CD4-positive, alpha-beta T cell treated with Interleukin-10 for 1 hour (primary cell): ENCODE data around the gene OOSP4A.

Source experiments
- DNase-seq: peaks from one replicate; pipeline ENCODE4 v3.0.0-alpha.2; 2020

The OOSP4A gene

DNA sequence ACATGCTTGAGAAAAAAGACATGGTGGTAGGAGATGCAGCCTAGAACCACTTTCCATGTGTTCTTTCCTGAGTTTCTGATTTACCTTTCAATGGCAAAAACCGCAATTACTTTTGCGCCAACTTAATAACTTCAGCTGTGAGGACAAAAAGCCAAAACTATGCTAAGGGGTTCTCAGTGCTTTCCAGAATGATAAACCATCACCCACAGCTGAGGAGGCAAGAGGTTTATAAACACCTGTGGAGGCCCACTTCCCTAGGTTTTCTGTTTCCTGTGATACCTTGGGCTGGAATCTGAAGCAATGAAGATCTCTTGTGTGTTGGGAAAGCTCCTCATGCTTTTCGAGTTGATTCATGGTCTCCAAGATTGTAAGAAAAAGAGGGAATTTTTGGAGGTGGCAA is at the start of gene OOSP4A:
OOSP4A (plus strand) TSS at position 301 of the 400 bp plus-strand sequence; CDS start at position 301, 0 bp downstream.
- no peak for DNase-seq

DNA sequence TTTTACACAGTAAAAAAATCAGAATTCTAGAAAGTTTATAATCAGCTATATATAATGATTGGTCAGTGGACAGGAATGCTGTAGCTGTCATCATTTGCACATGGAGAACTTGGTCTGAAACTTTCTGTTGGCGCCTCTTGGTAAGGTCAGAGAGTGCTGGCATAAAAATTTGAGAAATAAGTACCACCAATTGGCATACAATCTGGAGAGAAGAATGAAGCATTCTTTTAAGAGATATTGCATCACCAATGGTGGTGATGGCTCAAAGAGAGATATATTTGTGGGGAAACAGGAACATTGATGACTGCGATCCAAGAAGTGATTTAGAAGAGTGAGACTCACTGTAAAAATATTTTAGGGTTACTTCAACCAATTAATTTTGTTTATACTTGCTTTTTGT is 45.4 kb upstream of the OOSP4A start:
- no peak for DNase-seq

DNA sequence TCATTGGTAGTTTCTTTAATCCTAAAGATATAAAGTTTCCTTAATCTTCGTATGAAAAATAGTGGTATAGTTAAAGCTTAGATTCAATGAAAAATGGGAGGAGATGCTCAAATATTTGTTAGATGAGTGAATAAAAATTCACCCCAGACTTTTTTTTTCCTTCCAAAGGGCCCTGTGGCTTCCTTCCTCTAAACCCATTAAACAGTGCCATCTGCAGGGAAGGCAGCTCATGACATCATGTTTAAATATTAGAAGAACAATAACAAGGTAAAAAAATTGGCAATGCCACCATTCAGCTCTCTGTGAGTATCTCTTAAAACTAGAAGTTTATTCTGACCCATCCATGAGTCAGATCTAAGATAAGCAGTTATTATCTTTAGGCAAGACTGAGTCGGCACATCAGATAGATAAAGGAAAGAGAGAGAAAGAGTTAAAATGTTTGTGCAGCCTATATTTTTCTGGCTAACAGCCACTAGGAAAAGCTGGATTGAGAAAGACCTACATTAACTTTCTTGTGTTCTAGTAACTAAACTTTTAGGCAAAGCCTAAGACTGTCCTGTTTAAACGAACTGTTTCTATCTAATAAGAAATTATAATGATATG is 44.7 kb upstream of the OOSP4A start:
- peak; percentile 25 for DNase-seq

DNA sequence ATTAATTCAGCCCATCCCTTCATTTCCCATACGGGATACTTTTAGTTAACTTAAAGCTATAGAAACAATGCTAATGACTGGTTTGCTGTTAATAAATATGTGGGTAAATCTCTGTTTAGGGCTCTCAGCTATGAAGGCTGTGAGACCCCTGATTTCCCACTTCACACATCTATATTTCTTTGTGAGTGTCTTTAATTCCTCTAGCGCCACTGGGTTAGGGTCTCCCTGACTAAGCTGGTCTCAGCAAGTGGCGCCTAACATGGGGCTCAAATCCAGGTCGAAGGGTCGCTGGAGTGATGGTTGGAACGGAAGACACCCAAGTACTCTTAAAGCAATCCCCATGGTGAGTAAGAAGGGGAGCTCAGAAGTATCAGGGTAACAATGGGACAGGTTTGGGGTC is 40.0 kb upstream of the OOSP4A start:
- DNase-seq: peak; percentile 3

DNA sequence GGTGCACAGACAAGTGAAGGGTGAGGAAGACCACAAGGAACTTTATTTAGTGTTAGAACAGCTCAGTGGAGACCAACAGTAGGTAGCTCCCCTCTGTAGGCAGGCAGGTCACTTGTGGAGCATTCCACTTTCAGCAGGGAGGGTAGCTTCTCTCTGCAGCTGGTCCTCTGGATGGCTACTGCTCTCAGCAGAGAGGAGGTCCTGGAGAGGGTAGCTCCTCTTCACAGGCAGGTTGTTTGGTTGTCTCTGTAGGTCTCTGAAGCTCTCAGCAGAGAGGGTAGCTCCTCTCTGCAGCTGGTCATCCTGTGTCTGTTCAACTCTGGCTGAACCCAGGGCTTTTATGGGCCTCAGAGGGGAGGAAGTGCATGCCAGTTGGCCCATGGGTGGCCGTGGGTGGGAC is 32.1 kb upstream of the OOSP4A start:
- DNase-seq: no peak

DNA sequence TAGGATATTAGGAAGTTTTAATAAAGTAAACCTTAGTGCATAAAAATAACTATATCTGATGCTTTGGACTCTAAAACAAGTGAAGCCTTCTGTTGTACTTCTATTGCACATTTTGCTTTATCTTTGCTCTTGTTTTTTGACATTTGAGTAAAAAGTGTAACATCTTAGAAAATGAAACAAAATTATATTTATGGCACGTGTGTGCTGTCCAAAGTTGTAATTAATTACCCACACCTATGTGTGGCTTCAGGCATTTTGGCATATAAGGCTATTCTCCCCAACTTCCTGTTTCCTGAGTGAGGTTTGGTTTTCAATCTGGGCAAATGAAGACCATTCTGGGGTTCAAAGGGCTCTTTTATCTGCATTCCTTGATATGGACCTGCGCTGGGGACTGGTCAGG is 25.7 kb upstream of the OOSP4A start, which contains the start of gene OOSP1:
OOSP1 (plus strand) TSS at position 301 of the 400 bp plus-strand sequence; CDS start at position 324, 23 bp downstream.
- DNase-seq: no peak

DNA sequence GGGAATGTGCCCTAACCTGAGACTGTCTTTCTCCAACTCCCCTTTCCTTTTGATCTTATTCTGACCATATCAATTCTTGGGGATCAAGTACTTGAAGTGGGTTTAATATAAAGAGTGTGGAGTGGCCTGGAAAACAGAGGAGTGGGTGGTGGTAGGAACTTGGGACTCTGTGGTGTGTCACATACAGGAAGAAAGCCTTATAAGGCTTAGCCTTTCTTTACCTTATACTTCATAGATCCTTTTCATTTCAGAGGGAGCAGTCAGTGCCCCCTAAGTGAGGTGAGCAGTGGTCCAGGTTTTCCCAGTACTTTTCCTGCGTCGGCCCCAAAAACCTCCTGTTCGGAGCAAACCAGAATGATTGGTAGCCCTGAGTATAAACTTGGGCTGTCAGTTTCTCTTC is 25.1 kb upstream of the OOSP4A start:
- no peak for DNase-seq

DNA sequence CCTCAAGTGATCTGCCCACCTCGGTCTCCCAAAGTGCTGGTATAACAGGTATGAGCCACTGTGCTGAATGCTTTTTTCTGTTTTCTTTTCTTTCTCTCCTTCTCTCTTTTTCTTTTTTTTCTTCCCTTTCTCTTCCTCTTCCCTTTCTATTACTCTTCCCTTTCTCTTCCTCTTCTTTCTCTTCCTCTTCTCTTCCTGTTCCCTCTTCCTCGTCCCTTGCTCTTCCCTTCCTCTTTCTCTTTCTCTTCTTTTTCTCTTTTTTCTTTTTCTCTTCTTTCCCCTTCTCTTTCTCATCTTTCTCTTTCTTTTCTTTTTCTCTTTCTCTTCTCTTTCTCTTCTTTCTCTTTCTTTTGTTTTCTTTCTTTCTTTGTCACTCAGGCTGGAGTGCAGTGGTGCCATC is 24.4 kb upstream of the OOSP4A start:
- no peak for DNase-seq

DNA sequence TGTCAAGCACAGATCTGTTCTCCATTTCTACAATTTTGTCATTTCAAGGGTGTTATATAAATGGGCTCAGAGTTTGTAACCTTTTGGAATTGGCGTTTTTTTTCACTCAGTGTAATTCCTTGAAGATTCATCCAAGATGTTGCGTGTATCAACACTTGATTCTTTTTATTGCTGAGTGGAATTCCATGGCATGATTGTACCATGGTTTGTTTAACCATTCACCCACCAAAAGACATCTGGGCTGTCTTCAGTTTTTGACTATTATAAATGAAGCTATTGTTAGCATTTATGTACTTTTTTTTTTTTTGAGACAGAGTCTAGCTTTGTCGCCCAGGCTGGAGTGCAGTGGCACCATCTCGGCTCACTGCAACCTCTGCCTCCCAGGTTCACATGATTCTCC is 22.7 kb upstream of the OOSP4A start:
- no peak for DNase-seq

DNA sequence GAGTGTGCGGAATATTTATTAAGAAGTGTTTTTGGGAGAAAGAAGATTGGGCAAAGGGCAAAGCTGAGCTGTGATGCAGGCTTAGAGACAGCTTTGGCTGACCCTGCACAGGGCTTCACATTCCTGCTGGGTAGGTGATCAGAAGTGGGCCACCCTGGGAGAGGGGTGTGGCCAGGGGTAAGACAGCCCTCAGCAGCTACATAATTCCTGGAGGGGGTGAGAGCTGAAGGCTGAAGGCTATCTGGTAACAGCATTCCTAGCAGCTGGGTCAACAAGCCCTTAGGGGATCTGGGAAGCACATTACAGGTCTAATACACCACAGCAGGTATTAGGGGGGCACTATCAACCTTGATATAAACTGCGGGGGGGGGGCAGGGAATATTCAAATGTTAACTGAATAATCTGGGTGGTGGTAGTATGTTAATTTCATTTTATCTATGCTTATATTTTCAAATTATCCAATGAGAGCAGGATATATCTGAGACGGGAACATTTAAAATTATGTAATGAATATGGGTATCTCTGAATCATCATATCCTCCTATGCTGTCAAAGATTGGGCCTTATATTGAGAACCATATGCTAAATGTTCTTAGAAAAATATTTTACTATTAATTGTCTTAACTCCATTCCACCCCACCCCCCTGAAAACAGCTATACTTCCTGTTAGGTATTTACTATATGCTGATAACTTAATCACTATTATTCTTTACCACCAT is 19.7 kb upstream of the OOSP4A start:
- DNase-seq: no peak

DNA sequence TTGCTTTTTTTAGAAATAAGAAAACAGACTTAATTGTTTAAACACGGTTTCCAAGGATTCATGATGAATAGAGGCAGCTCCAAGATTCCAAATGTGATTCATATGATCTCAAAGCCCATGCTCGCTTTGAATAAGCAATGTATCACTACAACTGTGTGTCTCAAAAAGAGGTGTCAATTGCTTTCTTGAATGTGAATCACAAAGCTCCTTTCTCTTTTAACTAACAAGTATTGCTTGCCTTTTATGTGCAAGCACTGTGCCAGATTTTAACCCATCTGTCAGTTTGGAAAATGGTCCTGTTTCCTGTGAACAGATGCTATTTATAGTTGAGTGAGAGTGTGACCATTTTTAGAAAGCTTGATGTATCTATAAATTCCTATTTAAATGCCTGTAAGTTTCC is 19.1 kb upstream of the OOSP4A start:
- DNase-seq: no peak

DNA sequence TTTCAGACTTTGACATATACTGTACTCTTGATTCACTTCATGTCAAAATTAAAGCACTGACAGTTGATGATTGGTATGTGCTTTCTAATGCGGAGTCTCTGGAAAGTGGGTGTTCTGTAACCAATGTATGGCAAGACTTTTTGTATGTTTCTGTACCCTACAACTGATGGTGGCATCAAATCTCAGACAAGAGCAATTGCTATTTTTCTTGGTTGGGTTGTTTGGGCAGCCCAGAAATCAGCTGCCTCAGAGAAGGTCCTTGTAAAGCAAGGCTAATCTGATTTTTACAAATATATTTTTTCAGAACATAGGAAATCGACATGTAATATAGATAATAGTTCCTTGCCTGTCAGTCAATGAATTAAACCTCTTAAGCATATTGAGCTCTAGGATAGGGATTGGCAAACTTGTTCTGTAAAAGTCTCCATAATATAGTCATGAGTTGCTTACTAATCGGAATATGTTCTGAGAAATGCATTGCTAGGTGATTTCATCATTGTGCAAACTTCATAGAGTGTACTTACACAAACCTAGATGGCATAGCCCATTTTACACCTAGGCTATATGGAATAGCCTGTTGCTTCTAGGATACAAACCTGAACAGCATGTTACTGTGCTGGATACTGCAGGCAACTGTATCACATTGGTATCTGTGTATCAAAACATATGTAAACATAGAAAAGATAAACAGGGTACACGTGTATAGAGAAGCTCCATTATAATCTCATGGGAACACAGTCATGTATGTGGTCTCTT is 10.2 kb upstream of the OOSP4A start:
- no peak for DNase-seq

DNA sequence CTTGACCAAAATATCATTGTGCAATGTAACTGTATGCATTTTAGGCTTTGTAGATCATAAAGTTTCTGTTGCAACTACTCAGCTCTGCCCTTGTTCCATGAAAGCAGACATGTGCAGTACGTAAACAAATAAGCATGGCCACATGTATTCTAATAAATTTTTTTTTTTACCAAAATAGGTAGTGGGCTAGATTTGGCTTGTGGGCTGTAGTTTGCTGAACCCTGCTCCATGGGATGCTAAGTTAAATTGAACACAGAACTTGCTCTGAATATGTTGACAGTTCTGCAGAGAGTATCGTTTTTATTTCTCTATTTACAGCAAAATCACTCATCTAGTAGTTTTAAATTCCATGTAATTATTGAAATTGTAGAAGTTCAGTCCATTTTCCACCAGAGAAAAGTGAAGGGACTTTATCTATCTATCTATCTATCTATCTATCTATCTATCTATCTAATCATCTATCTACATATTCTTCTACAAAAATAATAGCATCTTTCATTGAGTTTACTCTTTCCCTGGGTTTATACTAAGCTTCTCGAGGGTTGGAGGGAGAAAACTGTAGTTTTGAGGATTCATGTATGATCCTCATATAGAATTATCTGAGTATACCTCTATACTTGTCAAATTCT is 9.5 kb upstream of the OOSP4A start:
- no peak for DNase-seq

DNA sequence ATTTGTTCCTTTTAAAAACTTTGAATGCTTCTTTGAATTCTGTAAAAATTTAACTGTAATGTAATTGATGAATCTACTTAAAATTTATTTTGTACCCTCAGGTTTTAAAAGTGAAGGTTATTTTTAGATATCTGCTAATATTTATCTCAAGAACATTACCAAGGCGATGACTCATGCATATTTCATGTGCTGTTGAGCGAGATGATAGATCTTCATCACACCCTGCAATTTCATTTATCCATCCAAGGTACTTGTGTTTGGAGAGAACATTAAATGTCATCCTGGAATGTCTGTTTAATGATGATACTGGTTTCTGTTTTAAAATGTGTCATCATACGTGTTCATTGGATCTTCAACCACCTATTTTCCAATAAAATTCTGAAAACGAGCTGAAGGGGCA is 6.7 kb upstream of the OOSP4A start:
- no peak for DNase-seq

DNA sequence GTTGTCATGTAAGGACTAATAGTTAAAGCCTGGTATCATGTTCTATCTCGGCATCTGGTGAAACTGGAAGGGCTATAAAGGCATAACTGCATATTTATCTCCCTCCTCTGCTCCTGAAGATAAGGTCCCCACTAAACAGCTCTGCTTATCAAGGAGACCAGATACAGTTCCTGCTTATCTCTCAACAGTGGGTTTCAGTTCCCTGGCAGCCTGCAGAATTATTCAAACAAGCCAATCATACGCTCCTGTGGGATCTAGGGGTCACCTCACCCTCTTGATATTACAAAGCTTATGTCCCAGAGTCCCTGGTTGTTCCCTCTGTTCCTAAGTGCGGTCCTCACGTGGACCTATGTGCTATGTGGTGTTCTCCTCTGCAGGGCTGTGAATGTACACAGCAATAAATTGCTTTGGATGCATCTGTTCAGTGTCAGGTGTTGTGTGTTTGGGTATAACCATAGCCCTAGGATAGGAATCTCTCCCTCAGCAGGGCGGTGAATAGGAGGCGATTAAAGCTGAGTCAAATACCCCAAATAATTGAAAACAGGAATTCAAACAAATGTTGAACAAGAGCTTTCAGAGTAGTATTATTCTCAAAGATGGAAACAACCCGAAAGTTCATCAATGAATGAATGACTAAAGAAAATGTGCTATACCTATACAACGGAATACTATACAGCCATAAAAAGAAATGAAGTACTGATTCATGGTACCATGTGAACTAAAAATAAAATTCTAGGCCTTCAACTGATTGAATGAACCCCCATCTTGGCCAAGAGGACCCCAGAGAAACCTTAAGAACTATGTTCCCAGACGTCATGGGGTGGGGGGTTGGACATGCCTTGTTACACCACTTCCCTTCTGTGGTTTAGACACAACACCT is 3.1 kb upstream of the OOSP4A start:
- no peak for DNase-seq

DNA sequence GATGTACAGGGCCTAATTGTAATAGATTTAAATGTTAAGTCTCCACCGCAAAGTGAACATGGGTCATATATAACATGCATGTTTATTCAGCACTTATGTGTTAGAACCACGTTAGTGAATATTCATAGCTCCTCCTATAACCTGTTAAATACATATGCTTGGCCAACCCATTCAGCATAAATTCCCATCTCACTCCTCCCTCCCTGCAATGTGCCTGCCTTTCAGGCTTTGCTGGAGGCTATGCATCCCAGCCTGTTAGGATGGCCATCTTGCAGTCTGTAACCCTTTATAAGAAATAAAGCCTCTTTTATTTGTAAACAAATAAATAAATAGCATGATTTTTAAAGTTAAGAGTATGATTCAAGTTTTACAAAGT is 1.7 kb upstream of the OOSP4A start:
- DNase-seq: no peak

DNA sequence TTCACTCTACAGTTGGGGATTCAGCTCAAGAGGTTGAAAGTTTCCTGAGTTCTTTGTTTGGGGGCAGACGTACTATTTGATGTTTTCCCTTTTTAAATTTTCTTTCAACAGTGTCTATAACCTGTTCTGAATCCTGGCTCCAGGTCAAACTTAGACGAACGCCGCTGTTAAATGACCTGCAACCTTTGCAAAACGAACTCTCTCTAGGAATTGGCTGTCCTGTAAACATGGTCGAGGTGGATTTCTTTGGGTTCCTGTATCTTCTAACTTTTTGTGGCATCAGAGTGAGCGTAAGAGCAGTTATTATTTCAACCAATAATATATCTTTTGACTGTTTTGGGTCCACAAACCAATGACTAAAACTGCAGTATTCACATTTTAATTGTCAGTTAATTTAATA is 1.6 kb downstream of the OOSP4A start:
- DNase-seq: no peak

DNA sequence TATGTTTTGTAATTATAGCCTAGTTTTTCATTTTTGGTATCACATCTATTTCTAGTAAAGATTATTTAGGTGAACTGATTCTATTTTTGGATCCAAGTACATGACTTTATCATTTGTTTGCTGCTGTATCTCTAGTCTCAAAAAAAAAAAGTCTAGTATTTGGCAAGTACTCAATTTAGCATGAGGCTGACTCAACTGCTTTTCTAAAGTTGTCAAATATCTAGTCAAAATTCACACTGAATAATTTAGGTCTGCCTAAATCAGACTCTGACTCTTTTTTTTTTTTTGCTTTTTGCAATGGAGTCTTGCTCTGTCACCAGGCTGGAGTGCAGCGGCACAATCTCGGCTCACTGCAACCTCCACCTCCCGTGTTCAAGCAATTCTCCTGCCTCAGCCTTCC is 2.4 kb downstream of the OOSP4A start:
- DNase-seq: no peak

DNA sequence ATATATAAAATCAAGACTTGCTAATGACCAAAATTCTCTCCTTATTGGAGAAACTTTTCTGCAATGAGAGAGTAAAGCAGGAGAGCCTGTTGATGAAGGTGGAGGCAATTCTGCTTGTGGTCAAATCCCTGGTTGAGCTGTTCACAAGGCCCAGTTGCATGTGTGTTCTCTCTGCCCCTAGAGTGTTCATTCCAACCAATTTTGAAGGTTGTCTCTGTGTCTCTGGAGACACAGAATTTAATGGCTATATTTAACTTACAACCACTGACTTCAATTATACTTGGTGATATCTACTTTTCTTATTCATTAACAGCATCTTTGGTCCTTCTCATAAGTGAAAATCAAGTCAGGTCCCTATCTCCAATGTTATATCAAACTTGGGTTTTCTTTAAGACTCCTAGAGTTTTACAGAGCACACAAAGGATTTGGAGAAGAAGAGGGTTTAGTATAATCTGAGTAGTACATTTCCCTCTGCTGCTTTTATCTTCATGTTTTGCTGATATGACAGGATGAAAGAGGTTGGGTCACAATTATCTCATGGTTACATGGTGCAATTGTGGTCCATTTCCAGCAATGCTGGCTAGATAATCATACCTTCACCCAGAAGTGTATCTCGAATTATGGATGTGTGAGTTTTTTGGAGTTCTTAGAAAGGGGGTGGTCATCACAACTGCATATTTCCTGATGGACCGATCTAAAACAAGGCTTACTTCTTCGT is 4.0 kb downstream of the OOSP4A start:
- DNase-seq: no peak

DNA sequence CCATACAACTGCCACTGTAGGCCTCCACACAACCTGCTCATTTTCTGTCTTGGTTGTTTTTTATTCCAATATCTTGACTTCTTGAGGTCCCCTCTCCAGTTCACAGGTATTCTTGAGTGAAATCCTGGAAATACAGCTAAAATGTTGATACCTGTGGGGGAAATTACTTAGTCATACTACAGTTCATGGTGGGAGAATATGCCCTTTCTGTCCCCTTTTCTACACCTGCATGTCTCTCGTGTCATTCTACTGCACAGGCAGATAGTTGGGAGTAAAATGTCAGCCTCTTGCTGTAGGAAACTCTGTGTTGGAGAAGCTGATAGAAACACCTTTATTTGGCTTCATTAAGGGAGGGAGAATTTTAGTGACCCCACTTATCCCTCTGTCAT is 4.6 kb downstream of the OOSP4A start:
- DNase-seq: no peak

DNA sequence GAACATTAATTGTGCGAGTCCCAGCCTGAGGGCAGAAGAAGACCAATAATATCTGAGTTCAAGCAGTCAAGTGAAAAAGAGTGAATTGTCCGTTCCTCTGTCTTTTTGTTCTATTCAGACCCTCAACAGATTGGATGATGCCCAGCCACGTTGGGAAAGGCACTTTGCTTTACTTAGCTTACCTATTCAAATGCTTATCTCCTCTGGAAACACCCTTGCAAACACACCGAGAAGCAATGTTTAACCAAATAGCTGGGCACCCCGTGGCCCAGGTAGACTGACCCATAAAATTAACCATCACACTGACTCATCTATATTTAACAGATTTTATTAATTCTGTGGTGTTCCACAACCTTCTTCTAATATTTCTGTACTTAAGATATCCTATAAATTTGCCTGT is 9.3 kb downstream of the OOSP4A start:
- no peak for DNase-seq
